ENCODE data around the gene SHISA6. TPM values are rescaled to one million over a fixed set of nuclear protein-coding genes. Genes with fewer than 3 reads are reported as not detected.

The SHISA6 gene
- polyA plus RNA-seq, 1 donor from 2014 or later: 1.8 TPM

- Histone ChIP-seq H3K9me3 (ENCODE audit: low read length) (no peaks in the 10 kb centered on the region), H4K20me1 (ENCODE audit: insufficient read depth) (no peaks in the 10 kb centered on the region), H3K79me2 (replicated peaks; ENCODE audit: insufficient read depth, low read length) (no peaks in the 10 kb centered on the region), H3K4me2 (ENCODE audit: low read length) (no peak overlapping the region), H3K9ac (ENCODE audit: low read length) (no peak overlapping the region), H3K27ac (ENCODE audit: low read length) (no peak overlapping the region), H2AFZ (ENCODE audit: low read depth, low read length) (no peak overlapping the region), H3K27me3 (ENCODE audit: insufficient read depth, low read depth, low read length) (no peaks in the 10 kb centered on the region), H3K4me3 (ENCODE audit: low read length) (no peak overlapping the region), H3F3A (ENCODE audit: insufficient read depth, low read length, poor library complexity, severe bottlenecking) (no peaks in the 10 kb centered on the region), H3K36me3 (ENCODE audit: insufficient read depth, low read length) (no peaks in the 10 kb centered on the region), H3K9me2 (ENCODE audit: insufficient read depth, low read length) (no peaks in the 10 kb centered on the region)
- TF ChIP-seq REST (IDR thresholded peaks at IDR 0.05; ENCODE audit: borderline replicate concordance) (no peak), EP300 (conservative IDR thresholded peaks at IDR 0.05; ENCODE audit: poor library complexity, severe bottlenecking) (no peak), RAD21 (conservative IDR thresholded peaks at IDR 0.05) (no peak), MXI1 (conservative IDR thresholded peaks at IDR 0.05; ENCODE audit: poor library complexity, severe bottlenecking) (no peak), POLR2AphosphoS5 (IDR thresholded peaks at IDR 0.05) (no peak), EZH2 (IDR thresholded peaks at IDR 0.05; ENCODE audit: borderline replicate concordance, insufficient read depth, low read length, poor library complexity, severe bottlenecking) (no peak), TAF1 (IDR thresholded peaks at IDR 0.05; ENCODE audit: low read depth) (no peak), SMC3 (conservative IDR thresholded peaks at IDR 0.05; ENCODE audit: poor library complexity) (no peak)
- TF ChIP-seq, protein P1, sequence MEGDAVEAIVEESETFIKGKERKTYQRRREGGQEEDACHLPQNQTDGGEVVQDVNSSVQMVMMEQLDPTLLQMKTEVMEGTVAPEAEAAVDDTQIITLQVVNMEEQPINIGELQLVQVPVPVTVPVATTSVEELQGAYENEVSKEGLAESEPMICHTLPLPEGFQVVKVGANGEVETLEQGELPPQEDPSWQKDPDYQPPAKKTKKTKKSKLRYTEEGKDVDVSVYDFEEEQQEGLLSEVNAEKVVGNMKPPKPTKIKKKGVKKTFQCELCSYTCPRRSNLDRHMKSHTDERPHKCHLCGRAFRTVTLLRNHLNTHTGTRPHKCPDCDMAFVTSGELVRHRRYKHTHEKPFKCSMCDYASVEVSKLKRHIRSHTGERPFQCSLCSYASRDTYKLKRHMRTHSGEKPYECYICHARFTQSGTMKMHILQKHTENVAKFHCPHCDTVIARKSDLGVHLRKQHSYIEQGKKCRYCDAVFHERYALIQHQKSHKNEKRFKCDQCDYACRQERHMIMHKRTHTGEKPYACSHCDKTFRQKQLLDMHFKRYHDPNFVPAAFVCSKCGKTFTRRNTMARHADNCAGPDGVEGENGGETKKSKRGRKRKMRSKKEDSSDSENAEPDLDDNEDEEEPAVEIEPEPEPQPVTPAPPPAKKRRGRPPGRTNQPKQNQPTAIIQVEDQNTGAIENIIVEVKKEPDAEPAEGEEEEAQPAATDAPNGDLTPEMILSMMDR (IDR thresholded peaks at IDR 0.05; ENCODE audit: poor library complexity, severe bottlenecking): no peak
These were observed 19.3 kb upstream of the SHISA6 start for GRCh38 chr17:11221721-11222120.

- Histone ChIP-seq H2AFZ (ENCODE audit: low read depth, low read length) (no peak overlapping the region), H3F3A (ENCODE audit: insufficient read depth, low read length, poor library complexity, severe bottlenecking) (no peaks in the 10 kb centered on the region), H3K79me2 (replicated peaks; ENCODE audit: insufficient read depth, low read length) (no peaks in the 10 kb centered on the region), H3K9me3 (ENCODE audit: low read length) (no peaks in the 10 kb centered on the region), H3K9ac (ENCODE audit: low read length) (no peak overlapping the region), H3K27me3 (ENCODE audit: insufficient read depth, low read depth, low read length) (peaks cover 50% of the 10 kb centered on the region), H3K36me3 (ENCODE audit: insufficient read depth, low read length) (no peaks in the 10 kb centered on the region), H4K20me1 (ENCODE audit: insufficient read depth) (no peaks in the 10 kb centered on the region), H3K4me2 (ENCODE audit: low read length) (no peak overlapping the region), H3K9me2 (ENCODE audit: insufficient read depth, low read length) (no peaks in the 10 kb centered on the region), H3K27ac (ENCODE audit: low read length) (no peak overlapping the region), H3K4me3 (ENCODE audit: low read length) (no peak overlapping the region)
- TF ChIP-seq RAD21 (conservative IDR thresholded peaks at IDR 0.05): no peak
- no peak for TF ChIP-seq POLR2AphosphoS5 (IDR thresholded peaks at IDR 0.05)
- TF ChIP-seq SMC3 (conservative IDR thresholded peaks at IDR 0.05; ENCODE audit: poor library complexity): no peak
- TF ChIP-seq TAF1 (IDR thresholded peaks at IDR 0.05; ENCODE audit: low read depth): no peak
- TF ChIP-seq, protein P1 (IDR thresholded peaks at IDR 0.05; ENCODE audit: poor library complexity, severe bottlenecking): no peak
- no peak for TF ChIP-seq REST (IDR thresholded peaks at IDR 0.05; ENCODE audit: borderline replicate concordance)
- TF ChIP-seq MXI1 (conservative IDR thresholded peaks at IDR 0.05; ENCODE audit: poor library complexity, severe bottlenecking): no peak
- TF ChIP-seq EZH2 (IDR thresholded peaks at IDR 0.05; ENCODE audit: borderline replicate concordance, insufficient read depth, low read length, poor library complexity, severe bottlenecking): no peak
- TF ChIP-seq EP300 (conservative IDR thresholded peaks at IDR 0.05; ENCODE audit: poor library complexity, severe bottlenecking): no peak
These were observed 2.3 kb upstream of the SHISA6 start for GRCh38 chr17:11238705-11239104.
